GM12878 (cell line): Measurements from ENCODE around the gene TEPSIN. TPM values are rescaled to one million over a fixed set of nuclear protein-coding genes. Genes with fewer than 3 reads are reported as not detected.

ENCODE experiments used
- ATAC-seq: fragments of 200-7000 bp; cut with Tn5 transposase; 3 replicates; pipeline ENCODE4 v1.9.1; 2020; ENCODE audit warnings: mild to moderate bottlenecking, moderate library complexity
- BruUV-seq: library from RNA; stranded (reverse); fragments of 400-500 nt; replicated peaks from 2 replicates; lab custom pipeline; 2021; lab: Mats Ljungman, UMichigan
- CTCF ChIA-PET: fragments of 300-600 bp; sonication (Branson Sonifier 250); formaldehyde crosslinking; extraction: SDS; loops from one replicate; lab custom pipeline; 2021; ENCODE audit warnings: inconsistent platforms; lab: Yijun Ruan, JAX
- POLR2A ChIA-PET: fragments of 350-600 bp; formaldehyde crosslinking; extraction: SDS; loops from one replicate; lab custom pipeline; 2021; ENCODE audit warnings: inconsistent platforms; lab: Charles Lee
- RAD21 ChIA-PET: fragments of 300-600 bp; sonication (Branson Sonifier 250); formaldehyde crosslinking; loops from one replicate; lab custom pipeline; 2023; ENCODE audit warnings: antibody characterized with exemption; ENCODE audit not compliant: unreplicated experiment; lab: Charles Lee
- SMC1A ChIA-PET: fragments of 300-600 bp; sonication (Branson Sonifier 250); formaldehyde crosslinking; loops from one replicate; lab custom pipeline; 2023; ENCODE audit not compliant: unreplicated experiment, uncharacterized antibody; lab: Charles Lee
- DNase-seq: peaks from one replicate; pipeline ENCODE4 v3.0.0-alpha.2; 2011; ENCODE audit warnings: low read depth, low spot score
- FAIRE-seq: peaks from 3 replicates; lab custom pipeline; 2011; peaks lifted over from hg19 to GRCh38; lab: Jason Lieb, UNC
- H2AFZ ChIP-seq: 2 replicates; pipeline ENCODE4 v1.6.0; 2011; ENCODE audit warnings: low read depth, low read length, control low read depth; ENCODE audit not compliant: control insufficient read depth
- H3K27ac ChIP-seq: 2 replicates; pipeline ENCODE4 v1.5.1; 2011; ENCODE audit warnings: control low read depth; ENCODE audit not compliant: control insufficient read depth, insufficient read depth
- H3K27me3 ChIP-seq, 2 experiments: replicated peaks in 1 of 2; 2 replicates each; pipeline versions ENCODE4 v1.6.0 to v1.6.1; 2011; ENCODE audit warnings: low read length in 1 of 2; ENCODE audit not compliant: control insufficient read depth in 2 of 2, insufficient read depth in 2 of 2
- H3K36me3 ChIP-seq, 2 experiments: 2 replicates each; pipeline ENCODE4 v1.5.1; 2011; ENCODE audit warnings: low read length in 1 of 2; ENCODE audit not compliant: control insufficient read depth in 2 of 2, insufficient read depth in 2 of 2
- H3K4me1 ChIP-seq: 2 replicates; pipeline ENCODE4 v1.6.1; 2011; ENCODE audit warnings: mild to moderate bottlenecking, low read length, moderate library complexity, mixed read lengths; ENCODE audit not compliant: control insufficient read depth, insufficient read depth
- H3K4me2 ChIP-seq: 2 replicates; pipeline ENCODE4 v1.6.0; 2011; ENCODE audit warnings: control low read depth; ENCODE audit not compliant: control insufficient read depth, insufficient read depth
- H3K4me3 ChIP-seq: fragments of 200-600 bp; sonication (generic); 2 replicates; pipeline ENCODE4 v1.5.1; 2016
- H3K79me2 ChIP-seq: 2 replicates; pipeline ENCODE4 v1.6.0; 2011; ENCODE audit warnings: low read length; ENCODE audit not compliant: control insufficient read depth, insufficient read depth
- H3K9ac ChIP-seq: 2 replicates; pipeline ENCODE4 v1.8.0; 2011; ENCODE audit warnings: low read length, control low read depth, mixed read lengths; ENCODE audit not compliant: control insufficient read depth, insufficient read depth
- H3K9me3 ChIP-seq: replicated peaks from 3 replicates; pipeline ENCODE4 v1.5.1; 2011; ENCODE audit warnings: mild to moderate bottlenecking, low read length; ENCODE audit not compliant: control insufficient read depth, insufficient read depth
- H4K20me1 ChIP-seq: 2 replicates; pipeline ENCODE4 v1.6.0; 2011; ENCODE audit not compliant: control insufficient read depth, insufficient read depth
- DPF2 ChIP-seq: fragments of 450-650 bp; IDR thresholded peaks from 2 replicates; pipeline ENCODE4 v1.6.1; 2017; ENCODE audit warnings: mild to moderate bottlenecking
- IKZF1 ChIP-seq: fragments of 450-650 bp; conservative IDR thresholded peaks from 2 replicates; pipeline ENCODE4 v1.6.1; 2017; ENCODE audit warnings: antibody characterized with exemption, mild to moderate bottlenecking
- NKRF ChIP-seq: fragments of 450-650 bp; conservative IDR thresholded peaks from 2 replicates; pipeline ENCODE4 v1.6.1; 2017; ENCODE audit warnings: mild to moderate bottlenecking, moderate library complexity
- PML ChIP-seq: IDR thresholded peaks from 2 replicates; pipeline ENCODE4 v1.6.1; 2012; ENCODE audit warnings: low read length, inconsistent platforms
- SREBF2 ChIP-seq: IDR thresholded peaks from 2 replicates; pipeline ENCODE4 v1.6.1; 2012; ENCODE audit warnings: mild to moderate bottlenecking, low read length
- ZNF207 ChIP-seq: fragments of 450-650 bp; IDR thresholded peaks from 2 replicates; pipeline ENCODE4 v1.6.1; 2014; ENCODE audit warnings: antibody characterized with exemption, mild to moderate bottlenecking, borderline replicate concordance
- WGBS: methylation state at CpG from one replicate; pipeline ENCODE4 v1.1.6; 2016; ENCODE audit warnings: low lambda C conversion rate; ENCODE audit not compliant: insufficient replicate concordance, insufficient coverage; ENCODE audit errors: missing lambda C conversion rate; 5-methylcytosine and 5-hydroxymethylcytosine counted together
- in situ Hi-C: fragments of 300-500 bp; cut with MboI; formaldehyde crosslinking; loops from 9 replicates; pipeline ENCODE4 v1.14.3; 2018; ENCODE audit warnings: mixed read lengths
- intact Hi-C: fragments of 100-400 bp; cut with micrococcal nuclease; formaldehyde crosslinking; loops from one replicate; pipeline ENCODE4 v1.14.2; 2022; ENCODE audit not compliant: unreplicated experiment
- polyA plus RNA-seq, 11 experiments: library from polyadenylated mRNA; depleted of rRNA in 4 of 11; unstranded in 6 of 11; stranded (reverse) in 5 of 11; fragments of >200 nt; fragmentation: Nextera tagmentation in 4 of 11; fragmentation: Illumina TruSeq in 1 of 11; extraction: Ambion mirVana in 4 of 11; extraction: Trizol in 1 of 11; gene quantifications; 1 replicate in 1 of 11; 2 replicates in 10 of 11; pipeline versions ENCODE4 v1.2.1 to v1.2.3, GENCODE V29; 2011 to 2016; ENCODE audit warnings: inconsistent platforms in 2 of 11, missing spikeins in 2 of 11, low read depth in 1 of 11
- total RNA-seq, 4 experiments: library from RNA; depleted of rRNA in 3 of 4; stranded (reverse); fragments of >200 nt in 3 of 4; fragmentation: Illumina TruSeq in 1 of 4; extraction: Trizol in 1 of 4; gene quantifications; 2 replicates each; pipeline versions ENCODE4 v1.2.1 to v1.2.3, GENCODE V29; 2013 to 2021
- TF ChIP-seq, protein P1 (sequence below): IDR thresholded peaks from 2 replicates; pipeline ENCODE4 v1.6.1; 2012; ENCODE audit warnings: mild to moderate bottlenecking, low read depth, low read length

TEPSIN gene
- total and polyA plus RNA-seq, 10 of the 15 experiments (the other 5 are each of a cell fraction or from before 2014, with no cell fraction given), result 0.87 to 36.7 (median 5.3) TPM

GRCh38 chr17:81280571-81280970 lies 41.7 kb upstream of the TEPSIN start:
- SMC1A ChIA-PET, result no interaction called here
- DNase-seq, result no peak
- no peak overlapping the region for H2AFZ ChIP-seq
- no peak overlapping the region for H3K9ac ChIP-seq
- no peak for FAIRE-seq
- H3K4me2 ChIP-seq, result no peak overlapping the region
- no TSS peak for BruUV-seq
- H3K9me3 ChIP-seq, result no peaks in the 10 kb centered on the region
- no peak overlapping the region for H3K4me3 ChIP-seq
- intact Hi-C loops, result no loop called here
- TF ChIP-seq SREBF2 (no peak), DPF2 (no peak), NKRF (no peak), IKZF1 (no peak), PML (no peak), ZNF207 (no peak)
- TF ChIP-seq, protein P1, sequence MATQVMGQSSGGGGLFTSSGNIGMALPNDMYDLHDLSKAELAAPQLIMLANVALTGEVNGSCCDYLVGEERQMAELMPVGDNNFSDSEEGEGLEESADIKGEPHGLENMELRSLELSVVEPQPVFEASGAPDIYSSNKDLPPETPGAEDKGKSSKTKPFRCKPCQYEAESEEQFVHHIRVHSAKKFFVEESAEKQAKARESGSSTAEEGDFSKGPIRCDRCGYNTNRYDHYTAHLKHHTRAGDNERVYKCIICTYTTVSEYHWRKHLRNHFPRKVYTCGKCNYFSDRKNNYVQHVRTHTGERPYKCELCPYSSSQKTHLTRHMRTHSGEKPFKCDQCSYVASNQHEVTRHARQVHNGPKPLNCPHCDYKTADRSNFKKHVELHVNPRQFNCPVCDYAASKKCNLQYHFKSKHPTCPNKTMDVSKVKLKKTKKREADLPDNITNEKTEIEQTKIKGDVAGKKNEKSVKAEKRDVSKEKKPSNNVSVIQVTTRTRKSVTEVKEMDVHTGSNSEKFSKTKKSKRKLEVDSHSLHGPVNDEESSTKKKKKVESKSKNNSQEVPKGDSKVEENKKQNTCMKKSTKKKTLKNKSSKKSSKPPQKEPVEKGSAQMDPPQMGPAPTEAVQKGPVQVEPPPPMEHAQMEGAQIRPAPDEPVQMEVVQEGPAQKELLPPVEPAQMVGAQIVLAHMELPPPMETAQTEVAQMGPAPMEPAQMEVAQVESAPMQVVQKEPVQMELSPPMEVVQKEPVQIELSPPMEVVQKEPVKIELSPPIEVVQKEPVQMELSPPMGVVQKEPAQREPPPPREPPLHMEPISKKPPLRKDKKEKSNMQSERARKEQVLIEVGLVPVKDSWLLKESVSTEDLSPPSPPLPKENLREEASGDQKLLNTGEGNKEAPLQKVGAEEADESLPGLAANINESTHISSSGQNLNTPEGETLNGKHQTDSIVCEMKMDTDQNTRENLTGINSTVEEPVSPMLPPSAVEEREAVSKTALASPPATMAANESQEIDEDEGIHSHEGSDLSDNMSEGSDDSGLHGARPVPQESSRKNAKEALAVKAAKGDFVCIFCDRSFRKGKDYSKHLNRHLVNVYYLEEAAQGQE, result no peak
- no peaks in the 10 kb centered on the region for H4K20me1 ChIP-seq
- POLR2A ChIA-PET, result no interaction called here
- peaks cover 13 to 15% of the 10 kb centered on the region in 2 experiments for H3K36me3 ChIP-seq
- RAD21 ChIA-PET, result no interaction called here
- WGBS, result 100% methylated on average over 9 of the region's 24 CpGs
- no peaks in the 10 kb centered on the region for H3K27me3 ChIP-seq
- no peak for ATAC-seq
- no peaks in the 10 kb centered on the region for H3K4me1 ChIP-seq
- in situ Hi-C loops, result no loop called here
- H3K79me2 ChIP-seq, result peaks cover 9% of the 10 kb centered on the region
- H3K27ac ChIP-seq, result no peak overlapping the region
- CTCF ChIA-PET, result no interaction called here
